IPS-15b (cell line): ENCODE results near the gene ASCL1.

ENCODE experiments used
- H3K27me3 ChIP-seq: one replicate; pipeline ENCODE4 v1.6.1; 2013; ENCODE audit warnings: low read length; ENCODE audit not compliant: control insufficient read depth, insufficient read depth
- H3K36me3 ChIP-seq: one replicate; pipeline ENCODE4 v1.6.1; 2013; ENCODE audit warnings: low read length; ENCODE audit not compliant: control insufficient read depth, insufficient read depth
- H3K4me1 ChIP-seq: one replicate; pipeline ENCODE4 v1.6.1; 2013; ENCODE audit warnings: mild to moderate bottlenecking, low read length; ENCODE audit not compliant: control insufficient read depth, insufficient read depth
- H3K4me3 ChIP-seq: one replicate; pipeline ENCODE4 v1.5.1; 2013; ENCODE audit warnings: low read depth, low read length
- H3K9ac ChIP-seq: one replicate; pipeline ENCODE4 v1.6.1; 2013; ENCODE audit warnings: low read depth, mild to moderate bottlenecking, low read length
- H3K9me3 ChIP-seq: one replicate; pipeline ENCODE4 v1.6.1; 2013; ENCODE audit warnings: mild to moderate bottlenecking, low read length; ENCODE audit not compliant: control insufficient read depth, insufficient read depth

ASCL1 gene

DNA sequence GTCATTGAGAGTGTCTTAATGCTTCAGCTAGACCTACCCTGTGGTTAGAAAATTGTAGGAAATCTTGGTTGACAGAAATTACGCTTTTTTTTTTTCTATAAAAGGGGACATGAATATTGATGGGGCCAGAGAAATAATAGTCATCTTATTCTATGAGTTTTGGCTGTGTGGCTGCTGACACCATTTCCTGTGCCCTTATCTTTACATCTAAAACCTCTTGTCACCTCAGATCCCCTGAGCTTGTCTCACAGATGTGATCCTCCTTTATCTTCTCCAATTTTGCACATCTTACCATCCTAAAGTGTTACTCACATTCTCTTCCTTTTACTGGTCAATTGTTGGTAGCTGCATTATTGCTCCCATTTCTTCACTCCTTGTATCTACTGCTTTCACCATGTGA lies 36.1 kb downstream of the ASCL1 start:
- Histone ChIP-seq H3K36me3 (peaks cover 2% of the 10 kb centered on the region), H3K9ac (no peak overlapping the region), H3K27me3 (no peaks in the 10 kb centered on the region), H3K4me3 (no peak overlapping the region), H3K4me1 (no peaks in the 10 kb centered on the region), H3K9me3 (peaks cover 3% of the 10 kb centered on the region)

DNA sequence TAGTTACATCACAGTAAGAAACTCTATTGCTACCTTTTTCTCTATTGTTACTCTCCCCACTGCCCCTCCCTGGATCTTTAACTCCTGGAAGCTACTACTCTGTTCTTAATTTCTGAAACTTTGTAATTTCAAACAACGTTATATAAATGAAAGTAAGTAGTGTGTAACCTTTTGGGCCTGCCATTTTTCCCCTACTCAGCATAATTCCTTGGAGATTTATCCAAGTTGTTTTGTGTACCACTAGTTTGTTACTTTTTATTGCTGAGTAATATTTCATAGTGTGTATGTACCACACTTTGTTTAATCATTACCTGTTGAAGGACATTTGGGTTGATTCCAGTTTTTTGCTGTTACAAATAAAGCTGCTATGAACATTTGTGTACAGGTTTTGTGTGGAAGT lies 37.9 kb downstream of the ASCL1 start:
- H3K4me3 ChIP-seq, result no peak overlapping the region
- peaks cover 2% of the 10 kb centered on the region for H3K36me3 ChIP-seq
- H3K9ac ChIP-seq, result no peak overlapping the region

More for the DNA sequence above, 37.9 kb downstream of the ASCL1 start:
- H3K4me1 ChIP-seq, result no peaks in the 10 kb centered on the region
- peaks cover 3% of the 10 kb centered on the region for H3K9me3 ChIP-seq
- H3K27me3 ChIP-seq, result no peaks in the 10 kb centered on the region
